Vagina (tissue), 2 donors: ENCODE data around the gene PHPT1. TPM values are rescaled to one million over a fixed set of nuclear protein-coding genes. Genes with fewer than 3 reads are reported as not detected.
"Not testable (repeated sequence)": the region's sequence is repeated elsewhere in the genome, so short reads cannot be mapped to it uniquely, and the experiment has no call there.

Source experiments
- DNase-seq, 2 donors: peaks; one replicate each; pipeline ENCODE4 v3.0.0-alpha.2; 2017; ENCODE audit errors: extremely low spot score in 2 of 2
- H3K27ac ChIP-seq: fragments of 200-600 bp; sonication (generic); one replicate; pipeline ENCODE4 v1.5.1; 2019
- H3K27me3 ChIP-seq: fragments of 200-600 bp; sonication (generic); one replicate; pipeline ENCODE4 v1.5.1; 2019
- H3K36me3 ChIP-seq, 2 donors: fragments of 200-600 bp; sonication (generic); one replicate each; pipeline ENCODE4 v1.5.1; 2017 to 2019
- H3K4me1 ChIP-seq: fragments of 200-600 bp; sonication (generic); one replicate; pipeline ENCODE4 v1.5.1; 2019
- H3K4me3 ChIP-seq, 2 donors: fragments of 200-600 bp; sonication (generic); 1 replicate in 1 of 2; 2 replicates in 1 of 2; pipeline ENCODE4 v1.5.1; 2016 to 2019
- H3K9me3 ChIP-seq: fragments of 200-600 bp; sonication (generic); one replicate; pipeline ENCODE4 v1.5.1; 2019
- CTCF ChIP-seq, 3 experiments: fragments of 450-650 bp in 2 of 3; fragments of 200-600 bp in 1 of 3; sonication (generic) in 1 of 3; IDR thresholded peaks; one replicate each; pipeline ENCODE4 v1.5.1; 2017 to 2019; ENCODE audit warnings: antibody characterized with exemption in 3 of 3, mild to moderate bottlenecking in 2 of 3, moderate library complexity in 2 of 3
- POLR2A ChIP-seq, 2 donors: fragments of 450-650 bp; IDR thresholded peaks; one replicate each; pipeline ENCODE4 v1.6.1; 2017; ENCODE audit warnings: antibody characterized with exemption in 2 of 2, mild to moderate bottlenecking in 2 of 2, moderate library complexity in 2 of 2
- POLR2AphosphoS5 ChIP-seq, 2 donors: sonication (generic); formaldehyde crosslinking; IDR thresholded peaks; one replicate each; pipeline ENCODE4 v1.9.0; 2017; ENCODE audit warnings: antibody characterized with exemption in 2 of 2, mild to moderate bottlenecking in 2 of 2, low read depth in 1 of 2; ENCODE audit not compliant: insufficient read depth in 1 of 2
- intact Hi-C: fragments of 100-400 bp; cut with DNase I; formaldehyde crosslinking; loops from one replicate; pipeline ENCODE4 v1.15.1; 2023
- total RNA-seq: library from RNA; depleted of rRNA; stranded (reverse); fragments of >200 nt; gene quantifications from one replicate; pipeline ENCODE4 v1.2.3, GENCODE V29; 2016

PHPT1 gene
- total RNA-seq, 1 donor from 2014 or later, result 38.1 TPM

- Histone ChIP-seq H3K27me3 (peaks cover 21% of the 10 kb centered on the region), H3K36me3 (peaks cover 0 to 16% of the 10 kb centered on the region in 2 donors), H3K4me3 (peak within 1 kb of the TSS; percentile 40 to 56), H3K4me1 (peaks cover 54% of the 10 kb centered on the region)
- H3K9me3 ChIP-seq, DNase-seq, H3K27ac ChIP-seq, intact Hi-C loops: not testable (repeated sequence)
- peak in 1 of 2 donors; percentile 50 for TF ChIP-seq POLR2AphosphoS5 (IDR thresholded peaks at IDR 0.05; ENCODE audit: insufficient read depth in 1 of 2, low read depth in 1 of 2)
- peak; percentile 40 to 73 (median 48) for TF ChIP-seq CTCF (IDR thresholded peaks at IDR 0.05)
Observed at GRCh38 chr9:136842380-136842948, 6.7 kb upstream of the PHPT1 start, which contains the start of gene AJM1. AJM1 (plus strand) TSS chr9:136842478; CDS start chr9:136844415, 1,937 bp downstream.

GRCh38 chr9:136843159-136843800, 5.9 kb upstream of the PHPT1 start:
- H3K9me3 ChIP-seq, DNase-seq, intact Hi-C loops, H3K27ac ChIP-seq: not testable (repeated sequence)
- peaks cover 0 to 16% of the 10 kb centered on the region in 2 donors for H3K36me3 ChIP-seq
- peaks cover 62% of the 10 kb centered on the region for H3K4me1 ChIP-seq
- H3K4me3 ChIP-seq, result peak overlapping the region; percentile 40 to 56
- peaks cover 21% of the 10 kb centered on the region for H3K27me3 ChIP-seq
- peak in 1 of 3 experiments; percentile 9 for TF ChIP-seq CTCF (IDR thresholded peaks at IDR 0.05)

GRCh38 chr9:136843801-136844740, 5.1 kb upstream of the PHPT1 start:
- DNase-seq, result not testable (repeated sequence)
- peaks cover 21% of the 10 kb centered on the region for H3K27me3 ChIP-seq
- peaks cover 65% of the 10 kb centered on the region for H3K4me1 ChIP-seq

GRCh38 chr9:136844761-136845464, 4.3 kb upstream of the PHPT1 start:
- DNase-seq, result no peak
- TF ChIP-seq POLR2A (IDR thresholded peaks at IDR 0.05), result no peak
- TF ChIP-seq POLR2AphosphoS5 (IDR thresholded peaks at IDR 0.05; ENCODE audit: insufficient read depth in 1 of 2, low read depth in 1 of 2), result no peak
- no peak for TF ChIP-seq CTCF (IDR thresholded peaks at IDR 0.05)
- Histone ChIP-seq H3K9me3 (no peaks in the 10 kb centered on the region), H3K27me3 (peaks cover 21% of the 10 kb centered on the region), H3K36me3 (peaks cover 0 to 6% of the 10 kb centered on the region in 2 donors), H3K27ac (no peak overlapping the region), H3K4me3 (no peak overlapping the region), H3K4me1 (peaks cover 69% of the 10 kb centered on the region)
- intact Hi-C loops, result no loop called here

More at GRCh38 chr9:136843801-136844740, 5.1 kb upstream of the PHPT1 start:
- intact Hi-C loops, H3K9me3 ChIP-seq, H3K27ac ChIP-seq: not testable (repeated sequence)
- Histone ChIP-seq H3K4me3 (peak overlapping the region in 1 of 2 donors; percentile 34), H3K36me3 (peaks cover 0 to 11% of the 10 kb centered on the region in 2 donors)
- peak in 2 of 3 experiments; percentile 47 to 49 for TF ChIP-seq CTCF (IDR thresholded peaks at IDR 0.05)
